Gastrocnemius medialis (tissue), 4 donors: ENCODE data around the gene ENOPH1. TPM values are rescaled to one million over a fixed set of nuclear protein-coding genes. Genes with fewer than 3 reads are reported as not detected.

ENCODE experiments used
- ATAC-seq, 2 donors: fragments of 150-250 bp; one replicate each; pipeline ENCODE4 v1.9.1; 2016
- DNase-seq, 2 donors: peaks; one replicate each; pipeline ENCODE4 v3.0.0-alpha.2; 2019
- H3K27ac ChIP-seq, 4 donors: fragments of 200-600 bp; sonication (generic); 1 replicate in 1 of 4; 2 replicates in 3 of 4; pipeline ENCODE4 v1.5.1; 2016 to 2018; ENCODE audit warnings: mild to moderate bottlenecking in 2 of 4, moderate library complexity in 1 of 4
- H3K27me3 ChIP-seq, 3 donors: fragments of 200-600 bp; sonication (generic) in 2 of 3; 1 replicate in 1 of 3; 2 replicates in 2 of 3; pipeline versions ENCODE4 v1.5.1 to v1.6.0; 2016 to 2019; ENCODE audit warnings: mild to moderate bottlenecking in 1 of 3, moderate library complexity in 1 of 3
- H3K36me3 ChIP-seq, 2 donors: fragments of 200-600 bp; sonication (generic) in 1 of 2; one replicate each; pipeline ENCODE4 v1.5.1; 2017 to 2018
- H3K4me1 ChIP-seq, 2 donors: fragments of 200-600 bp; sonication (generic) in 1 of 2; one replicate each; pipeline ENCODE4 v1.5.1; 2016 to 2017; ENCODE audit warnings: mild to moderate bottlenecking in 2 of 2
- H3K4me3 ChIP-seq, 4 donors: fragments of 200-600 bp; sonication (generic) in 3 of 4; 1 replicate in 1 of 4; 2 replicates in 3 of 4; pipeline ENCODE4 v1.5.1; 2016 to 2019; ENCODE audit warnings: mild to moderate bottlenecking in 2 of 4
- H3K9me3 ChIP-seq, 3 donors: fragments of 200-600 bp; sonication (generic) in 2 of 3; 1 replicate in 1 of 3; 2 replicates in 2 of 3; pipeline ENCODE4 v1.5.1; 2016 to 2019
- CTCF ChIP-seq, 5 experiments: fragments of 450-650 bp in 3 of 5; fragments of 200-600 bp in 2 of 5; sonication (generic) in 2 of 5; IDR thresholded peaks in 4 of 5; conservative IDR thresholded peaks in 1 of 5; 1 replicate in 4 of 5; 2 replicates in 1 of 5; pipeline ENCODE4 v1.5.1; 2016 to 2019; ENCODE audit warnings: antibody characterized with exemption in 5 of 5, mild to moderate bottlenecking in 3 of 5, moderate library complexity in 3 of 5
- POLR2A ChIP-seq, 2 donors: fragments of 450-650 bp; IDR thresholded peaks; one replicate each; pipeline ENCODE4 v1.6.1; 2017; ENCODE audit warnings: antibody characterized with exemption in 2 of 2, mild to moderate bottlenecking in 2 of 2, moderate library complexity in 2 of 2
- in situ Hi-C, 4 donors: fragments of 200-750 bp; cut with MboI; loops; one replicate each; pipeline versions ENCODE4 v1.15.0 to v1.8.0; 2017; ENCODE audit warnings: low sequenced_read_pairs in 4 of 4
- intact Hi-C: fragments of 100-400 bp; cut with DNase I; formaldehyde crosslinking; loops from one replicate; pipeline ENCODE4 v1.15.1; 2023; ENCODE audit warnings: low total_unique reads
- total RNA-seq, 4 donors: library from RNA; depleted of rRNA; stranded (reverse); fragments of >200 nt; gene quantifications; one replicate each; pipeline versions ENCODE4 v1.1.0 to v1.2.3, GENCODE V29; 2016

ENOPH1 gene
- total RNA-seq, 4 donors from 2014 or later: 7.1 to 15.9 (median 14.8) TPM

GRCh38 chr4:82423245-82424054 is 6.9 kb upstream of the ENOPH1 start:
- intact Hi-C loops (loop anchor here (10.0 kb wide), 2 partner anchors 139 to 1031 kb away; partner anchors contain the start of genes HELQ and MRPS18C), in situ Hi-C loops (loop anchor here in 1 of 4 donors (10.0 kb wide), 1 partner anchor 139 kb away; no protein-coding TSS in a partner anchor)
- no peaks in the 10 kb centered on the region for H3K9me3 ChIP-seq
- H3K27ac ChIP-seq: no peak overlapping the region
- peaks cover 23 to 25% of the 10 kb centered on the region in 2 donors for H3K4me1 ChIP-seq
- H3K4me3 ChIP-seq: no peak overlapping the region
- TF ChIP-seq CTCF (IDR thresholded peaks at IDR 0.05 in 4 of 5, conservative IDR thresholded peaks at IDR 0.05 in 1 of 5) (no peak), POLR2A (IDR thresholded peaks at IDR 0.05) (no peak)
- DNase-seq: no peak
- H3K27me3 ChIP-seq: no peaks in the 10 kb centered on the region
- ATAC-seq: no peak
- peaks cover 0 to 50% of the 10 kb centered on the region in 2 donors for H3K36me3 ChIP-seq

- Histone ChIP-seq H3K27ac (no peak overlapping the region), H3K27me3 (no peaks in the 10 kb centered on the region), H3K36me3 (peaks cover 0 to 50% of the 10 kb centered on the region in 2 donors), H3K4me1 (peaks cover 23 to 25% of the 10 kb centered on the region in 2 donors), H3K4me3 (no peak overlapping the region), H3K9me3 (no peaks in the 10 kb centered on the region)
- in situ Hi-C loops: loop anchor here in 3 of 4 donors (5.0 to 25.0 kb wide), 6 partner anchors 43 to 1037 kb away; partner anchors contain the start of genes HELQ (in 3 of the 3), MRPS18C (in 3 of the 3), LIN54 (in 1 of the 3) and SEC31A (in 1 of the 3)
- intact Hi-C loops: loop anchor here (10.0 kb wide), 2 partner anchors 141 to 1029 kb away; partner anchors contain the start of genes HELQ and MRPS18C
- ATAC-seq (no peak), DNase-seq (no peak)
- TF ChIP-seq POLR2A (IDR thresholded peaks at IDR 0.05) (no peak), CTCF (IDR thresholded peaks at IDR 0.05 in 4 of 5, conservative IDR thresholded peaks at IDR 0.05 in 1 of 5) (no peak)
Observed at GRCh38 chr4:82425478-82425877, 4.9 kb upstream of the ENOPH1 start.

- TF ChIP-seq POLR2A (IDR thresholded peaks at IDR 0.05) (no peak), CTCF (IDR thresholded peaks at IDR 0.05 in 4 of 5, conservative IDR thresholded peaks at IDR 0.05 in 1 of 5) (no peak)
- Histone ChIP-seq H3K36me3 (peaks cover 0 to 44% of the 10 kb centered on the region in 2 donors), H3K4me1 (peaks cover 32 to 38% of the 10 kb centered on the region in 2 donors), H3K27me3 (no peaks in the 10 kb centered on the region), H3K9me3 (no peaks in the 10 kb centered on the region), H3K27ac (peak overlapping the region; percentile 94 to 100 (median 98)), H3K4me3 (peak overlapping the region; percentile 81 to 99 (median 96))
- DNase-seq (no peak), ATAC-seq (no peak)
- intact Hi-C loops: loop anchor here (10.0 kb wide), 2 partner anchors 144 to 1026 kb away; partner anchors contain the start of genes HELQ and MRPS18C
- in situ Hi-C loops: loop anchor here in 3 of 4 donors (5.0 to 25.0 kb wide), 6 partner anchors 46 to 1034 kb away; partner anchors contain the start of genes HELQ (in 3 of the 3), MRPS18C (in 3 of the 3), LIN54 (in 1 of the 3) and SEC31A (in 1 of the 3)
Observed at GRCh38 chr4:82428526-82428968, 1.8 kb upstream of the ENOPH1 start.

GRCh38 chr4:82428969-82429727 is 1.2 kb upstream of the ENOPH1 start:
- Histone ChIP-seq H3K36me3 (peaks cover 0 to 38% of the 10 kb centered on the region in 2 donors), H3K4me3 (peak overlapping the region; percentile 81 to 99 (median 96)), H3K9me3 (no peaks in the 10 kb centered on the region), H3K27me3 (no peaks in the 10 kb centered on the region), H3K27ac (peak overlapping the region; percentile 94 to 100 (median 98)), H3K4me1 (peaks cover 32 to 38% of the 10 kb centered on the region in 2 donors)
- peak; percentile 90 to 94 for TF ChIP-seq POLR2A (IDR thresholded peaks at IDR 0.05)
- peak; percentile 82 to 99 (median 98) for TF ChIP-seq CTCF (IDR thresholded peaks at IDR 0.05 in 4 of 5, conservative IDR thresholded peaks at IDR 0.05 in 1 of 5)
- ATAC-seq: peak; percentile 74 to 76
- intact Hi-C loops (loop anchor here (1.0 to 10.0 kb wide), 3 partner anchors 55 to 1026 kb away; partner anchors contain the start of genes HELQ and MRPS18C), in situ Hi-C loops (loop anchor here in 3 of 4 donors (5.0 to 25.0 kb wide), 6 partner anchors 47 to 1033 kb away; partner anchors contain the start of genes HELQ (in 3 of the 3), MRPS18C (in 3 of the 3), LIN54 (in 1 of the 3) and SEC31A (in 1 of the 3))
- peak; percentile 84 to 91 for DNase-seq
